HepG2 (cell line): ENCODE measurements around the gene LRRC8D. TPM values are rescaled to one million over a fixed set of nuclear protein-coding genes. Genes with fewer than 3 reads are reported as not detected.
A peak's percentile ranks its signal among the peaks of the same experiment; 100 is the strongest.

Source experiments
- EP300 ChIP-seq, 3 experiments: sonication (generic) in 1 of 3; formaldehyde crosslinking in 1 of 3; IDR thresholded peaks; 2 replicates each; pipeline versions ENCODE4 v1.5.1 to v1.6.1; 2011 to 2020; ENCODE audit warnings: low read depth in 2 of 3, low read length in 2 of 3, borderline replicate concordance in 1 of 3, improper control_type of control experiment in 1 of 3, mild to moderate bottlenecking in 1 of 3, missing genetic modification reagents in 1 of 3, moderate library complexity in 1 of 3
- FOXP1 ChIP-seq, 2 experiments: fragments of 450-650 bp in 1 of 2; IDR thresholded peaks; 2 replicates each; pipeline ENCODE4 v1.6.1; 2017 to 2018; ENCODE audit warnings: antibody characterized with exemption in 1 of 2
- KAT2B ChIP-seq: fragments of 150-350 bp; IDR thresholded peaks from 2 replicates; pipeline ENCODE4 v1.6.1; 2014; ENCODE audit warnings: low read depth, low read length, borderline replicate concordance
- KAT7 ChIP-seq: IDR thresholded peaks from 2 replicates; pipeline ENCODE4 v1.6.1; 2018; ENCODE audit warnings: borderline replicate concordance, missing compliant biosample characterization
- LBX2 ChIP-seq: sonication (generic); formaldehyde crosslinking; IDR thresholded peaks from 2 replicates; pipeline ENCODE4 v1.5.0; 2020; ENCODE audit warnings: missing genetic modification reagents, mild to moderate bottlenecking, borderline replicate concordance
- LCORL ChIP-seq, 2 experiments: fragments of 450-650 bp in 1 of 2; sonication (generic) in 1 of 2; formaldehyde crosslinking in 1 of 2; IDR thresholded peaks; 2 replicates each; pipeline versions ENCODE4 v1.5.0 to v1.6.1; 2017 to 2020; ENCODE audit warnings: antibody characterized with exemption in 1 of 2, missing genetic modification reagents in 1 of 2
- MNT ChIP-seq: fragments of 450-650 bp; IDR thresholded peaks from 2 replicates; pipeline ENCODE4 v1.6.1; 2016
- NFYB ChIP-seq: sonication (generic); formaldehyde crosslinking; IDR thresholded peaks from 2 replicates; pipeline ENCODE4 v1.4.0; 2020; ENCODE audit warnings: missing genetic modification reagents
- PATZ1 ChIP-seq: sonication (generic); formaldehyde crosslinking; IDR thresholded peaks from 2 replicates; pipeline ENCODE4 v1.4.0; 2020; ENCODE audit warnings: missing genetic modification reagents
- PAXIP1 ChIP-seq: sonication (generic); formaldehyde crosslinking; conservative IDR thresholded peaks from 2 replicates; pipeline ENCODE4 v1.4.0; 2020; ENCODE audit warnings: mild to moderate bottlenecking, missing genetic modification reagents, moderate library complexity
- POLR2G ChIP-seq: fragments of 200-400 bp; formaldehyde crosslinking; IDR thresholded peaks from 2 replicates; pipeline ENCODE4 v1.6.1; 2018; ENCODE audit warnings: mild to moderate bottlenecking, low read depth, low read length, moderate library complexity
- REL ChIP-seq: sonication (generic); formaldehyde crosslinking; conservative IDR thresholded peaks from 2 replicates; pipeline ENCODE4 v1.8.0; 2022; ENCODE audit warnings: mild to moderate bottlenecking, missing genetic modification reagents, moderate library complexity
- ZBTB14 ChIP-seq: sonication (generic); formaldehyde crosslinking; IDR thresholded peaks from 2 replicates; pipeline ENCODE4 v1.4.0; 2020; ENCODE audit warnings: missing genetic modification reagents
- ZMAT3 ChIP-seq: sonication (generic); formaldehyde crosslinking; conservative IDR thresholded peaks from 2 replicates; pipeline ENCODE4 v1.7.0; 2021; ENCODE audit warnings: missing genetic modification reagents
- ZNF224 ChIP-seq: sonication (generic); formaldehyde crosslinking; IDR thresholded peaks from 2 replicates; pipeline ENCODE4 v1.5.0; 2020; ENCODE audit warnings: mild to moderate bottlenecking, missing genetic modification reagents
- ZNF543 ChIP-seq: sonication (generic); formaldehyde crosslinking; IDR thresholded peaks from 2 replicates; pipeline ENCODE4 v1.4.0; 2020; ENCODE audit warnings: mild to moderate bottlenecking, missing genetic modification reagents
- ZNF597 ChIP-seq: sonication (generic); formaldehyde crosslinking; IDR thresholded peaks from 2 replicates; pipeline ENCODE4 v1.5.0; 2020; ENCODE audit warnings: missing genetic modification reagents
- polyA plus RNA-seq, 8 experiments: library from polyadenylated mRNA; depleted of rRNA in 3 of 8; stranded (reverse) in 7 of 8; unstranded in 1 of 8; fragments of >200 nt; fragmentation: Illumina TruSeq in 4 of 8; extraction: Trizol in 4 of 8; gene quantifications; 2 replicates each; pipeline versions ENCODE4 v1.2.1 to v1.2.3, GENCODE V29; 2011 to 2016; ENCODE audit warnings: low read depth in 4 of 8, missing spikeins in 1 of 8, mixed read lengths in 1 of 8; ENCODE audit not compliant: insufficient read depth in 1 of 8
- total RNA-seq, 5 experiments: library from RNA; depleted of rRNA; stranded (reverse); fragments of >200 nt; fragmentation: Illumina TruSeq; extraction: Trizol; gene quantifications; 2 replicates each; pipeline ENCODE4 v1.2.3, GENCODE V29; 2016; ENCODE audit warnings: low read depth in 1 of 5

LRRC8D gene
- total and polyA plus RNA-seq, 2 of the 13 experiments (the other 11 are each of a cell fraction or from before 2014, with no cell fraction given) = 29.9 to 45.5 TPM

GRCh38 chr1:89821322-89822108 lies 683 bp downstream of the LRRC8D start (continued):
- TF ChIP-seq EP300 (IDR thresholded peaks at IDR 0.05; ENCODE audit: low read depth in 2 of 2, low read length in 2 of 2) = peak in 1 of 2 experiments; percentile 50; a peak in 2 of 4 replicates
- no peak for TF ChIP-seq EP300 (CRISPR knock-in tag; IDR thresholded peaks at IDR 0.05; ENCODE audit: borderline replicate concordance)
- no peak; the same call in none of the 2 replicates for TF ChIP-seq KAT7 (CRISPR knock-in tag)
- no peak for TF ChIP-seq ZNF597 (CRISPR knock-in tag)
- TF ChIP-seq REL = 0 out of 2 replicates have a peak, but pooled peaks have one; percentile 20
- TF ChIP-seq POLR2G = peak; percentile 63
- TF ChIP-seq PAXIP1 = peak; percentile 74
- TF ChIP-seq KAT2B = no peak
- TF ChIP-seq LCORL (IDR thresholded peaks at IDR 0.05) = no peak
- TF ChIP-seq LCORL (CRISPR knock-in tag; IDR thresholded peaks at IDR 0.05) = peak; percentile 36; the same call in 1 of the 2 replicates
- TF ChIP-seq NFYB (CRISPR knock-in tag) = no peak
- peak; percentile 90 for TF ChIP-seq PATZ1
- TF ChIP-seq MNT = no peak
- no peak for TF ChIP-seq FOXP1 (IDR thresholded peaks at IDR 0.05)
- TF ChIP-seq FOXP1 (CRISPR knock-in tag; IDR thresholded peaks at IDR 0.05) = no peak
- no peak for TF ChIP-seq LBX2 (CRISPR knock-in tag)
- TF ChIP-seq ZMAT3 (CRISPR knock-in tag) = 0 out of 2 replicates have a peak, but pooled peaks have one; percentile 16
- no peak for TF ChIP-seq ZNF224
- peak; percentile 10; the same call in 1 of the 2 replicates for TF ChIP-seq ZBTB14 (CRISPR knock-in tag)
- TF ChIP-seq ZNF543 = peak; percentile 84
